ENCODE results near the gene MELK. TPM values are rescaled to one million over a fixed set of nuclear protein-coding genes. Genes with fewer than 3 reads are reported as not detected.

The MELK gene
- total and polyA plus RNA-seq, 2 of the 13 experiments (the other 11 are each of a cell fraction or from before 2014, with no cell fraction given): 16.7 to 50.4 TPM

- TF ChIP-seq REXO4 (CRISPR knock-in tag; IDR thresholded peaks at IDR 0.05; ENCODE audit: borderline replicate concordance) (peak; percentile 29; the same call in 1 of the 2 replicates), SMAD1 (CRISPR knock-in tag; IDR thresholded peaks at IDR 0.05; ENCODE audit: borderline replicate concordance, low read depth) (peak; percentile 70; the same call in 1 of the 2 replicates), MIXL1 (CRISPR knock-in tag; IDR thresholded peaks at IDR 0.05) (no peak), SMC3 (IDR thresholded peaks at IDR 0.05; ENCODE audit: low read length) (no peak), XRCC5 (optimal IDR thresholded peaks at IDR 0.05; ENCODE audit: low read length) (peak; percentile 85), EZH2 (conservative IDR thresholded peaks at IDR 0.05; ENCODE audit: low read depth, low read length) (no peak), DPF2 (CRISPR knock-in tag; IDR thresholded peaks at IDR 0.05; ENCODE audit: borderline replicate concordance, low read depth) (no peak), ZNF124 (CRISPR knock-in tag; IDR thresholded peaks at IDR 0.05) (peak; percentile 72; the same call in 1 of the 2 replicates), FLYWCH1 (CRISPR knock-in tag; IDR thresholded peaks at IDR 0.05) (0 out of 2 replicates have a peak, but pooled peaks have one; percentile 50), SNAPC2 (CRISPR knock-in tag; IDR thresholded peaks at IDR 0.05) (no peak), POGZ (CRISPR knock-in tag; IDR thresholded peaks at IDR 0.05) (peak; percentile 69; the same call in 1 of the 2 replicates), ZBTB33 (CRISPR knock-in tag; IDR thresholded peaks at IDR 0.05) (no peak), ZNF83 (CRISPR knock-in tag; IDR thresholded peaks at IDR 0.05; ENCODE audit: borderline replicate concordance) (peak; percentile 22; the same call in 1 of the 2 replicates), ZNF264 (CRISPR knock-in tag; IDR thresholded peaks at IDR 0.05) (no peak), TFDP1 (CRISPR knock-in tag; IDR thresholded peaks at IDR 0.05; ENCODE audit: borderline replicate concordance) (peak; percentile 99)
- TF ChIP-seq, protein P1, sequence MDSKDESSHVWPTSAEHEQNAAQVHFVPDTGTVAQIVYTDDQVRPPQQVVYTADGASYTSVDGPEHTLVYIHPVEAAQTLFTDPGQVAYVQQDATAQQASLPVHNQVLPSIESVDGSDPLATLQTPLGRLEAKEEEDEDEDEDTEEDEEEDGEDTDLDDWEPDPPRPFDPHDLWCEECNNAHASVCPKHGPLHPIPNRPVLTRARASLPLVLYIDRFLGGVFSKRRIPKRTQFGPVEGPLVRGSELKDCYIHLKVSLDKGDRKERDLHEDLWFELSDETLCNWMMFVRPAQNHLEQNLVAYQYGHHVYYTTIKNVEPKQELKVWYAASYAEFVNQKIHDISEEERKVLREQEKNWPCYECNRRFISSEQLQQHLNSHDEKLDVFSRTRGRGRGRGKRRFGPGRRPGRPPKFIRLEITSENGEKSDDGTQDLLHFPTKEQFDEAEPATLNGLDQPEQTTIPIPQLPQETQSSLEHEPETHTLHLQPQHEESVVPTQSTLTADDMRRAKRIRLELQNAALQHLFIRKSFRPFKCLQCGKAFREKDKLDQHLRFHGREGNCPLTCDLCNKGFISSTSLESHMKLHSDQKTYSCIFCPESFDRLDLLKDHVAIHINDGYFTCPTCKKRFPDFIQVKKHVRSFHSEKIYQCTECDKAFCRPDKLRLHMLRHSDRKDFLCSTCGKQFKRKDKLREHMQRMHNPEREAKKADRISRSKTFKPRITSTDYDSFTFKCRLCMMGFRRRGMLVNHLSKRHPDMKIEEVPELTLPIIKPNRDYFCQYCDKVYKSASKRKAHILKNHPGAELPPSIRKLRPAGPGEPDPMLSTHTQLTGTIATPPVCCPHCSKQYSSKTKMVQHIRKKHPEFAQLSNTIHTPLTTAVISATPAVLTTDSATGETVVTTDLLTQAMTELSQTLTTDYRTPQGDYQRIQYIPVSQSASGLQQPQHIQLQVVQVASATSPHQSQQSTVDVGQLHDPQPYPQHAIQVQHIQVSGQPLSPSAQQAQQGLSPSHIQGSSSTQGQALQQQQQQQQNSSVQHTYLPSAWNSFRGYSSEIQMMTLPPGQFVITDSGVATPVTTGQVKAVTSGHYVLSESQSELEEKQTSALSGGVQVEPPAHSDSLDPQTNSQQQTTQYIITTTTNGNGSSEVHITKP (CRISPR knock-in tag; IDR thresholded peaks at IDR 0.05; ENCODE audit: low read depth): no peak
- TF ChIP-seq, protein P2, sequence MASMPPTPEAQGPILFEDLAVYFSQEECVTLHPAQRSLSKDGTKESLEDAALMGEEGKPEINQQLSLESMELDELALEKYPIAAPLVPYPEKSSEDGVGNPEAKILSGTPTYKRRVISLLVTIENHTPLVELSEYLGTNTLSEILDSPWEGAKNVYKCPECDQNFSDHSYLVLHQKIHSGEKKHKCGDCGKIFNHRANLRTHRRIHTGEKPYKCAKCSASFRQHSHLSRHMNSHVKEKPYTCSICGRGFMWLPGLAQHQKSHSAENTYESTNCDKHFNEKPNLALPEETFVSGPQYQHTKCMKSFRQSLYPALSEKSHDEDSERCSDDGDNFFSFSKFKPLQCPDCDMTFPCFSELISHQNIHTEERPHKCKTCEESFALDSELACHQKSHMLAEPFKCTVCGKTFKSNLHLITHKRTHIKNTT (CRISPR knock-in tag; IDR thresholded peaks at IDR 0.05): 0 out of 2 replicates have a peak, but pooled peaks have one; percentile 47
These were observed at the start of gene MELK (continued) for GRCh38 chr9:36572515-36573418.
